Stimulated activated memory B cell treated with anti-CD40 and anti-IgM and Interleukin-4, amounts not matched to agents 10 μg/mL and 1 μg/mL and 100 μg/mL, for 72 hours (primary cell): ENCODE data around the gene CNTN4.
A peak's percentile ranks its signal among the peaks of the same experiment; 100 is the strongest.
"Not testable (repeated sequence)": the region's sequence is repeated elsewhere in the genome, so short reads cannot be mapped to it uniquely, and the experiment has no call there.

ENCODE experiments used
- ATAC-seq: fragments of 150-1000 bp; cut with Tn5 transposase; 2 replicates; pipeline ENCODE4 v1.10.0; 2021
- H3K27ac Mint-ChIP-seq: one replicate; pipeline ENCODE4 v1.8.0; 2022; ENCODE audit warnings: mild to moderate bottlenecking, mixed read lengths
- H3K27me3 Mint-ChIP-seq: one replicate; pipeline ENCODE4 v1.8.0; 2022; ENCODE audit warnings: mixed read lengths
- H3K36me3 Mint-ChIP-seq: one replicate; pipeline ENCODE4 v1.8.0; 2022; ENCODE audit warnings: mixed read lengths
- H3K4me1 Mint-ChIP-seq: one replicate; pipeline ENCODE4 v1.8.0; 2022; ENCODE audit warnings: mixed read lengths
- H3K4me3 Mint-ChIP-seq: one replicate; pipeline ENCODE4 v1.8.0; 2022; ENCODE audit warnings: mild to moderate bottlenecking, moderate library complexity, mixed read lengths
- H3K9me3 Mint-ChIP-seq: one replicate; pipeline ENCODE4 v1.8.0; 2022; ENCODE audit warnings: mixed read lengths

Gene CNTN4

GRCh38 chr3:2948882-2949281 is 850.2 kb downstream of the CNTN4 start:
- Mint-ChIP-seq H3K9me3 (no peaks in the 10 kb centered on the region), H3K27me3 (peaks cover 13% of the 10 kb centered on the region), H3K4me1 (peaks cover 18% of the 10 kb centered on the region), H3K27ac (peak overlapping the region; percentile 25), H3K36me3 (no peaks in the 10 kb centered on the region), H3K4me3 (no peak overlapping the region)
- ATAC-seq = no peak

DNA sequence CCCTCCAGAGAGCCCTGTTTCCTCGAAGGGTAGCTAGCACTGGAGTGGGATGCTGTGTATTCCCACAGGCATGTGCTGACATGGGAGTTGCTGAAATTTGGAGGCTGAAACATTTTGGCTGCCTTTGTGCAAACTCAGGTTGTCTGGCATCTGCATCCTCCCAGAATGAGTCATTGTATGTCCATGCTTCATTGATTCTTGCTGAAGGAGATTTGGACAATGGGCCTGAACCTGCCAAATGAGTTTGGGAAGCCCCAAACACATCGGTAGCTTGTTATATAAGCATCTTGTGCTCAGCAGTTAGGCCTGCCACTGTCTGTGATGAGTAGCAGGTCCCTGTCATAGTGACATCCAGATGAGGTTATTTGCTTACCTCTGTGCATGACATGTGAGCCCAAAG is 851.5 kb downstream of the CNTN4 start:
- Mint-ChIP-seq H3K4me3 (no peak overlapping the region), H3K9me3 (no peaks in the 10 kb centered on the region), H3K27me3 (peaks cover 13% of the 10 kb centered on the region), H3K4me1 (peaks cover 11% of the 10 kb centered on the region), H3K27ac (no peak overlapping the region), H3K36me3 (no peaks in the 10 kb centered on the region)
- no peak for ATAC-seq

- Mint-ChIP-seq H3K27ac (no peak overlapping the region), H3K27me3 (no peaks in the 10 kb centered on the region), H3K9me3 (no peaks in the 10 kb centered on the region), H3K4me1 (no peaks in the 10 kb centered on the region), H3K36me3 (no peaks in the 10 kb centered on the region), H3K4me3 (no peak overlapping the region)
- no peak for ATAC-seq
Measured at GRCh38 chr3:2957115-2957514, 858.4 kb downstream of the CNTN4 start.

DNA sequence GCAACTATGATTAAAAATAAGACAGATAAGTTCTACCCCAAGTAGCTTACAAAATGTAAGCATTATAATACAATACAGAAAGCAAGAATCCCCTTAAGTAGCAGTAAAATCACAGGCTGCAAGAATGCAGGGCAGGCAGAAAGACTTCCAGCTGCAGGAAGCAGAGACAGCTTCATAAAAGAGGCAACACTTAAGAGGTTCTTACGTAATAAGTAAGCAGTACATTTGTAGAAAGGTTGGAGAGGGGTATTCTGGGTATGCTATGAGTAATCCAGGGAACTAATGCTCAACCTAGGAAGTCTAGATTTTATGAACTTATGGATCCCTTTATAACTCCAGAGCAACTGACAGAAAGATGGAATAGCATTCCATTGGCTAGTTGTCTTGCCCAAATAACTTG is 859.9 kb downstream of the CNTN4 start:
- Mint-ChIP-seq H3K27me3 (no peaks in the 10 kb centered on the region), H3K4me3 (no peak overlapping the region)

GRCh38 chr3:2961576-2961975 is 862.9 kb downstream of the CNTN4 start:
- no peak for ATAC-seq
- H3K4me3 Mint-ChIP-seq = no peak overlapping the region
- H3K27me3 Mint-ChIP-seq = peaks cover 9% of the 10 kb centered on the region
- no peaks in the 10 kb centered on the region for H3K4me1 Mint-ChIP-seq
- no peaks in the 10 kb centered on the region for H3K36me3 Mint-ChIP-seq
- no peaks in the 10 kb centered on the region for H3K9me3 Mint-ChIP-seq
- H3K27ac Mint-ChIP-seq = no peak overlapping the region

More for the DNA sequence above, 859.9 kb downstream of the CNTN4 start:
- Mint-ChIP-seq H3K36me3 (no peaks in the 10 kb centered on the region), H3K4me1 (no peaks in the 10 kb centered on the region), H3K9me3 (no peaks in the 10 kb centered on the region), H3K27ac (no peak overlapping the region)
- no peak for ATAC-seq

DNA sequence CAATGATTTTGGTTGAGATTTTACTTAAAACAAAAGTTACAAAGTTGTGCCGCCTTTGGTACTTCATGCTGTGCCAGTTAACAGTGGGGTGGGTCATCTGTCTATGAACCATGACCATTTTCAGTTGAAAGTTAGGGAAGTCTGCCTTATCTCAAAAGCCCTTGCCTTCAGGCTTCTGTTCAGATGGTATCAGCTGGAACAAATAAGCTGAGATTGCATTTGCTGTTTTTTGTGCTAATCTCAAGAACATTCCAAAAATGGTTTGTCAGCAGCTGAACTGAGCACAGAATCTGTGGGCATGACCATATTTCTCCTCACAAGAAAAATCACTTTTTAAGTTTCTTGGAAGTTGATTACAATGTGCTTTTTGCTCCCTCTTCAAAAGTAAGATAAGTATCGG is 869.2 kb downstream of the CNTN4 start:
- no peaks in the 10 kb centered on the region for H3K36me3 Mint-ChIP-seq
- peaks cover 15% of the 10 kb centered on the region for H3K27me3 Mint-ChIP-seq
- no peak overlapping the region for H3K4me3 Mint-ChIP-seq
- H3K4me1 Mint-ChIP-seq = no peaks in the 10 kb centered on the region
- no peak for ATAC-seq
- no peak overlapping the region for H3K27ac Mint-ChIP-seq
- no peaks in the 10 kb centered on the region for H3K9me3 Mint-ChIP-seq

DNA sequence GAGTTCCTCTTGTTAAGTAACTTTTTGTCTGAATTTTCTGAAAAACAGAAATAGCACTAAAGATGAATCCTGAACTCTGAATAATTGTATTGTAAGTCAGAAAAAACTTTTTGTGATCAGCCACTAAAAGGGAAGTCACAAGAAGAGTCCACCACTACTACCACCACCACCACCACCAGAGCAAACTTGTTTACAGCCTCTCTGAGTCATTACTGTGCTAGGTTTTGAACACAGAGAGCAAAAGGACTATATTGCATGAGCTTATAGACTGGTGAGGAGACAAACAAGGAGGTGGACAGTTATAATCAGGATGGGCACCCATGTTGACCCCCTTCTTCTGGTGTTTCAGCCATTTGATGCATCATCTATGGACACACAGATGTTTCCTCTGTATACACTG is 869.8 kb downstream of the CNTN4 start:
- no peak overlapping the region for H3K27ac Mint-ChIP-seq
- peak; percentile 58 for ATAC-seq
- H3K4me3 Mint-ChIP-seq = no peak overlapping the region
- H3K9me3 Mint-ChIP-seq = no peaks in the 10 kb centered on the region
- H3K36me3 Mint-ChIP-seq = no peaks in the 10 kb centered on the region
- H3K27me3 Mint-ChIP-seq = peaks cover 21% of the 10 kb centered on the region
- no peaks in the 10 kb centered on the region for H3K4me1 Mint-ChIP-seq

GRCh38 chr3:2976212-2976611 is 877.5 kb downstream of the CNTN4 start:
- Mint-ChIP-seq H3K36me3 (no peaks in the 10 kb centered on the region), H3K27me3 (peaks cover 15% of the 10 kb centered on the region), H3K27ac (no peak overlapping the region), H3K4me3 (no peak overlapping the region), H3K9me3 (no peaks in the 10 kb centered on the region), H3K4me1 (peaks cover 8% of the 10 kb centered on the region)
- ATAC-seq = no peak

DNA sequence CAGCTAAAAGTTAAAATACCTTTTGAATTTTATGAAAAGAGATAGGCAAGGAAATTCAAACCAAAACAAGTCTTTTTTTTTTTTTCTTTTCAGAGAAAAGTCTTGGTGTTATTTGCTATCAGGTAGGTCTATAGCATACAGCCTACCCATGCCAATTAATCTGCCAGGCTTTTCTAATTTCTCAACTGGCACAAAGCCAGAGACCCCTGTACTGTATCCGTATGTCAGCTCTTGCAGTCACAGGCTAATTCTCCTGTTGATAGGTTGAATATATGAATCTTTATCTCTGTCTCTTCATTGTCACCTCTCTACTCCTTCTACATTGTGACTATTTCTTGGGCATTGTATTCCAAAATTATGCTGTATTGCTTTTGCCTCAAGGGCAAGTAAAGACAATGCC is 878.1 kb downstream of the CNTN4 start:
- no peak overlapping the region for H3K4me3 Mint-ChIP-seq
- no peak for ATAC-seq
- no peak overlapping the region for H3K27ac Mint-ChIP-seq
- peaks cover 15% of the 10 kb centered on the region for H3K27me3 Mint-ChIP-seq
- H3K4me1 Mint-ChIP-seq = peaks cover 8% of the 10 kb centered on the region
- H3K9me3 Mint-ChIP-seq = no peaks in the 10 kb centered on the region
- H3K36me3 Mint-ChIP-seq = no peaks in the 10 kb centered on the region

- Mint-ChIP-seq H3K36me3 (no peaks in the 10 kb centered on the region), H3K27ac (peak overlapping the region; percentile 9), H3K4me1 (peaks cover 8% of the 10 kb centered on the region), H3K27me3 (no peaks in the 10 kb centered on the region), H3K4me3 (peak overlapping the region; percentile 14), H3K9me3 (no peaks in the 10 kb centered on the region)
- no peak for ATAC-seq
Measured at GRCh38 chr3:2978977-2979732, 880.5 kb downstream of the CNTN4 start.

- H3K36me3 Mint-ChIP-seq = no peaks in the 10 kb centered on the region
- H3K27ac Mint-ChIP-seq = no peak overlapping the region
- peaks cover 2% of the 10 kb centered on the region for H3K4me1 Mint-ChIP-seq
- no peak for ATAC-seq
- no peaks in the 10 kb centered on the region for H3K9me3 Mint-ChIP-seq
- no peaks in the 10 kb centered on the region for H3K27me3 Mint-ChIP-seq
- no peak overlapping the region for H3K4me3 Mint-ChIP-seq
Measured at GRCh38 chr3:2984005-2984830, 885.6 kb downstream of the CNTN4 start.

- Mint-ChIP-seq H3K4me3 (no peak overlapping the region), H3K4me1 (no peaks in the 10 kb centered on the region), H3K9me3 (no peaks in the 10 kb centered on the region), H3K27me3 (no peaks in the 10 kb centered on the region), H3K36me3 (no peaks in the 10 kb centered on the region), H3K27ac (no peak overlapping the region)
- ATAC-seq = no peak
Measured at GRCh38 chr3:2984831-2985220, 886.2 kb downstream of the CNTN4 start.

- no peak for ATAC-seq
- Mint-ChIP-seq H3K4me3 (no peak overlapping the region), H3K27me3 (no peaks in the 10 kb centered on the region), H3K9me3 (no peaks in the 10 kb centered on the region), H3K4me1 (no peaks in the 10 kb centered on the region), H3K27ac (no peak overlapping the region), H3K36me3 (no peaks in the 10 kb centered on the region)
Measured at GRCh38 chr3:2985479-2985878, 886.8 kb downstream of the CNTN4 start.

DNA sequence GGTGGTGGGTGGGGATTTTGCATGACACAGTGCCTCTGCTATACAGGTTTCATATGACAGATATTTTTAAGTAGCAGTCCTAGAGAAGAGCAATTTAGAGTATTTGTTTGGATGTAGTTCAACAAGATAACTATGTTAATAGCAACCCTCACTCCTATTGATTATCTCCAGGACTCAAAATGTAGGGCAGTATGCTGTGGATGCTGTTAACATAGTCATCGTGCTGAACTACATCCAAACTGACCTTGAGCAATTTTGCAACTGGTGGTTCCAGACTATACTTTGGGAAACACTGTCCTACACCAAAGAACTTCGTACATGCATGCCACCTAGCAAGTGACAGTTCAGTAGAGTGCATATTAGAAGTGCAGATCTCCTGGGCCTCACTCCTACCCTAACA is 893.9 kb downstream of the CNTN4 start:
- ATAC-seq = no peak
- no peaks in the 10 kb centered on the region for H3K4me1 Mint-ChIP-seq
- H3K4me3 Mint-ChIP-seq = no peak overlapping the region
- no peak overlapping the region for H3K27ac Mint-ChIP-seq
- no peaks in the 10 kb centered on the region for H3K36me3 Mint-ChIP-seq
- H3K9me3 Mint-ChIP-seq = no peaks in the 10 kb centered on the region
- peaks cover 14% of the 10 kb centered on the region for H3K27me3 Mint-ChIP-seq

- not testable (repeated sequence) for ATAC-seq, H3K36me3 Mint-ChIP-seq, H3K4me1 Mint-ChIP-seq, H3K4me3 Mint-ChIP-seq, H3K9me3 Mint-ChIP-seq, H3K27ac Mint-ChIP-seq
- peaks cover 14% of the 10 kb centered on the region for H3K27me3 Mint-ChIP-seq
Measured at GRCh38 chr3:2993130-2993529, 894.5 kb downstream of the CNTN4 start.

GRCh38 chr3:2993736-2994135 is 895.1 kb downstream of the CNTN4 start:
- no peaks in the 10 kb centered on the region for H3K36me3 Mint-ChIP-seq
- no peak for ATAC-seq
- H3K9me3 Mint-ChIP-seq = no peaks in the 10 kb centered on the region
- H3K4me1 Mint-ChIP-seq = no peaks in the 10 kb centered on the region
- H3K4me3 Mint-ChIP-seq = no peak overlapping the region
- H3K27me3 Mint-ChIP-seq = peaks cover 15% of the 10 kb centered on the region
- H3K27ac Mint-ChIP-seq = no peak overlapping the region
